Measurements from ENCODE around the gene CMKLR1.

Gene CMKLR1

GRCh38 chr12:108303703-108304102, 35.4 kb downstream of the CMKLR1 start:
- DNase-seq (ENCODE audit: low read depth), result no peak
- H3K4me3 ChIP-seq (ENCODE audit: low read depth, low read length), result no peak overlapping the region

- no peak for DNase-seq (ENCODE audit: low read depth)
- no peak overlapping the region for H3K4me3 ChIP-seq (ENCODE audit: low read depth, low read length)
These were observed 36.5 kb downstream of the CMKLR1 start for GRCh38 chr12:108302403-108303311.

DNA sequence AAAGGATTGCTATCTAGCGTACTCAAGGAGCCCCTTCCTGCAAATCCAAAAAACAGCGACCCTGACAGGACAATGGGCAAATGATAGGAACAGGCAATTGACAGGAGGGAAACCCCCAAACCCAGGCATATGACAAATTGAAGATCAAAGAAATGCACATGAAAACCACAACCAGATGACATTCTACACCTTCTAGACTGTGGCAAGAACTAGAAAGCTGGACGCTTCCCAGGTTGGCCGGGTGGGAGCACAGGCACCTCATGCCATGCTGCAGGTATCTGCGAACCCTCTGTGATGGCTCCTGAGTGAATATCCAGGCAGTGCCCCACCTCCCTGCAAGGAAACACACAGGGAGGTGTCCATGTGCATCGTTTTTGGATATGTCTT, 37.1 kb downstream of the CMKLR1 start:
- no peak for DNase-seq (ENCODE audit: low read depth)
- H3K4me3 ChIP-seq (ENCODE audit: low read depth, low read length), result no peak overlapping the region

DNA sequence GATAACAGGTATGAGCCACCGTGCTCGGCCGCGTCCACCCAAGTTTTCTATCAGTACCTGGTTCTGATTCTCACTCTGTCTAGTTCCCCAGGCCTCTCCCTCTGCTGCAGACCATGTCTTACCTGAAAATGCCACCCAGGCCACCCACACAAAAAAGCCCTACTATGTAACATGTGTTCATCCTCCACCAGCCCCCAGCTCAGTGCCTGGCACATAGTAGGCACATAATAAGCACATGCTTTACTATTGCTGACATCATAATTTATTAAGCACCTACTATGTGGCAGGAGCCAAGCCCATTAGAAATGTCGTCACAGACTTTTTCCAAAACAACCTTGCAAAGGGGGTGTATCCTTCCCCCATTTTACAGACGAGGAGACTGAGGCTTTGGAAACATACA, 37.8 kb downstream of the CMKLR1 start:
- DNase-seq (ENCODE audit: low read depth), result no peak
- no peak overlapping the region for H3K4me3 ChIP-seq (ENCODE audit: low read depth, low read length)

- no peak overlapping the region for H3K4me3 ChIP-seq (ENCODE audit: low read depth, low read length)
- no peak for DNase-seq (ENCODE audit: low read depth)
These were observed 39.0 kb downstream of the CMKLR1 start for GRCh38 chr12:108299980-108300696.

- no peak overlapping the region for H3K4me3 ChIP-seq (ENCODE audit: low read depth, low read length)
- DNase-seq (ENCODE audit: low read depth), result no peak
These were observed 39.6 kb downstream of the CMKLR1 start for GRCh38 chr12:108299516-108299915.

- no peak for DNase-seq (ENCODE audit: low read depth)
These were observed 40.3 kb downstream of the CMKLR1 start for GRCh38 chr12:108298761-108299275.

GRCh38 chr12:108297895-108298760, 41.0 kb downstream of the CMKLR1 start:
- H3K4me3 ChIP-seq (ENCODE audit: low read depth, low read length), result no peak overlapping the region
- no peak for DNase-seq (ENCODE audit: low read depth)

More at GRCh38 chr12:108298761-108299275, 40.3 kb downstream of the CMKLR1 start:
- no peak overlapping the region for H3K4me3 ChIP-seq (ENCODE audit: low read depth, low read length)

- DNase-seq (ENCODE audit: low read depth), result no peak
- H3K4me3 ChIP-seq (ENCODE audit: low read depth, low read length), result no peak overlapping the region
These were observed 41.7 kb downstream of the CMKLR1 start for GRCh38 chr12:108297424-108297823.

DNA sequence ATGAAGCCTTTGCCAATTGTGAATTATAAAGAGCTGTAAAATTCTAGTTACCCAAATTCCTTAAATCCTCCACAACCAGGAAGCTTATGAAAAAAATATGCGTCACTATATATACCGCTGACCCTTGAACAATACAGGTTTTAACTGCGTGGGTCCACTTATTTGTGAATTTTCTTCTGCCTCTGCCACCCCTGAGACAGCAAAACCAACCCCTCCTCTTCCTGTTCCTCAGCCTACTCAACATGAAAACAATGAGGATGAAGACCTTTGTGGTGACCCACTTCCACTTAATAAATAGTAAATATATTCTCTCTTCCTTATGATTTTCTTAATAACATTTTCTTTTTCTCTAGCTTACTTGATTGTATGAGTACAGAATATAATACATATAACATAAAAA, 42.2 kb downstream of the CMKLR1 start:
- no peak for DNase-seq (ENCODE audit: low read depth)
- no peak overlapping the region for H3K4me3 ChIP-seq (ENCODE audit: low read depth, low read length)

GRCh38 chr12:108295641-108296040, 43.5 kb downstream of the CMKLR1 start:
- no peak for DNase-seq (ENCODE audit: low read depth)

DNA sequence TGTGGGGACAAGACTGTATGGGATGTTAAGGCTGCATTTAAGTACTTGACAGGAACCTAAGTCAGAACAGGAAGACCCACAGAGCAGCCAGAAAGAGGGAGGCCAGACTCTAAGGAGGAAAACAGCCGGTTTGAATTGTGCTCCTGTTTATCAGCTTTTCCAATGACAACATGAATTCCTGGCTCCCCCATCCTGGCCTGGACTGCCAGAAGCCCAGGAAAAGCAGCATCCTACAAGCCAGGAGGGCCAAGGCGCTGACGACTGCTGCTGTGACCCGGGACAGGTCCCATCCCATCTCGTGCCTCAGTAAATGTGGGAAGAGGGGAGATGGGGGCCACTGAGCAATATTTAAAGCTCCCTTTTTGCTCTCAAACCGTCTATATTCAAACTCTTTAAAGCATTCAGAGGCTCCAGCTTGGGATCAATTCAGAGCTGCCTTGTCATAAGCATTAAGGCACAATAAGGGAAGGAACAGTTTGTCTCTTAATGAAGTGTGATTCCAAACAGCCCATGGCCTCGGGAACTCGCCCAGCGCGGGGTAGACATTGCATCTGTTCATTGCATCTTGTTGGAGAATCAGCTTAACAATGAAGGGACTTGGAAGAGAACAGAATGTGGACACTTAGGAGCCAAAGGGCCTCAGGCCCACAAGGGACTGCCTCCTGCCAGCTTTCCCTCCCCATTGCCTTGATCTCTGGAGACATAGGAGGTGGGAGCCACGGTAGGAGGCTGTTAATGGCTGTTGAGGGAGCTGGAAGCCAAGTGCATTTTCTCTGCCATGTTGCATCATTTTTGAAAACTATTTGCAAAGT, 49.6 kb downstream of the CMKLR1 start:
- no peak for DNase-seq (ENCODE audit: low read depth)
- H3K4me3 ChIP-seq (ENCODE audit: low read depth, low read length), result no peak overlapping the region

More at GRCh38 chr12:108295641-108296040, 43.5 kb downstream of the CMKLR1 start:
- H3K4me3 ChIP-seq (ENCODE audit: low read depth, low read length), result no peak overlapping the region

- no peak overlapping the region for H3K4me3 ChIP-seq (ENCODE audit: low read depth, low read length)
- DNase-seq (ENCODE audit: low read depth), result no peak
These were observed 51.9 kb downstream of the CMKLR1 start for GRCh38 chr12:108287227-108287626.

GRCh38 chr12:108285016-108285415, 54.1 kb downstream of the CMKLR1 start:
- no peak for DNase-seq (ENCODE audit: low read depth)

DNA sequence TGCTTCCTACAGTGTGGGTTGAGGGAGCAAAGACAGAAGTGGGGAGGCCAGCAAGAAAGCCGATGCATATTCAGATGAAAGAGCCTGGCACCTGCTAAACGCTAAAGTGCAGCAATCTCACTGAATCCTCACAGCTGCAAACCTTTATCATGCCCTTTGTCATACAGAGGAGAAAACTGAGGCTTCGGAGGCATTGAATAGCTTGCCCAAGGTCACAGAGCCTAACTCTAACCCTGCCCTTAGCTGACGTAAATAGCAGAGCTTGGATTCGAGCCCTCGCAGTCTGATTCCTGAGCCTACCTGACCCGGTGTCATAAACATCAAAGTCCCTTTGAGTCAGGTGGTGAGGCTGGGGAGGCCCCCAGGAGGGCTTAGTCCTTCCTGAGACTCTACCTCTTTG, 54.9 kb downstream of the CMKLR1 start:
- no peak for DNase-seq (ENCODE audit: low read depth)

More at GRCh38 chr12:108285016-108285415, 54.1 kb downstream of the CMKLR1 start:
- no peak overlapping the region for H3K4me3 ChIP-seq (ENCODE audit: low read depth, low read length)

DNA sequence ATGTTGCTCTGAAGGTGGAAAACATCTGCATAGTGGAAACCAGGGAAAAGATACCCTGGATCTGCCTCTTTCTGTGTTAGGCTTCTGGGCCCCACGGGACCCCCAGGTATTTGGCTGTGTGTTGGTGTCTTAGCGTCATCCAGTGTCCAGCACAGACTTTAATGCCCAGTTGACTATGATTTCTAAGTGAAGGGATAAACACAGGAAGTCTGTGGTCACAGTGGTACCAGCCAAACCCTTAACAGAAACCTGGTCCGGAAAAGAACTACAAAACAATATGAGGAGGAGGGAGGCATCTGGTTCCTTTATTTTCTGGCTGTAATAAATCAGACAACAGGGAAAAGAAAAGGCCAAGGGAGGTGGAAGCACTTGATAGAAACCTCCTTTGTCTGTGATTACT, 56.4 kb downstream of the CMKLR1 start:
- no peak for DNase-seq (ENCODE audit: low read depth)
- H3K4me3 ChIP-seq (ENCODE audit: low read depth, low read length), result no peak overlapping the region

More for the DNA sequence above, 54.9 kb downstream of the CMKLR1 start:
- H3K4me3 ChIP-seq (ENCODE audit: low read depth, low read length), result no peak overlapping the region

GRCh38 chr12:108282160-108282559, 57.0 kb downstream of the CMKLR1 start:
- DNase-seq (ENCODE audit: low read depth), result no peak
- no peak overlapping the region for H3K4me3 ChIP-seq (ENCODE audit: low read depth, low read length)

GRCh38 chr12:108277613-108278012, 61.5 kb downstream of the CMKLR1 start:
- H3K4me3 ChIP-seq (ENCODE audit: low read depth, low read length), result no peak overlapping the region
- DNase-seq (ENCODE audit: low read depth), result no peak

DNA sequence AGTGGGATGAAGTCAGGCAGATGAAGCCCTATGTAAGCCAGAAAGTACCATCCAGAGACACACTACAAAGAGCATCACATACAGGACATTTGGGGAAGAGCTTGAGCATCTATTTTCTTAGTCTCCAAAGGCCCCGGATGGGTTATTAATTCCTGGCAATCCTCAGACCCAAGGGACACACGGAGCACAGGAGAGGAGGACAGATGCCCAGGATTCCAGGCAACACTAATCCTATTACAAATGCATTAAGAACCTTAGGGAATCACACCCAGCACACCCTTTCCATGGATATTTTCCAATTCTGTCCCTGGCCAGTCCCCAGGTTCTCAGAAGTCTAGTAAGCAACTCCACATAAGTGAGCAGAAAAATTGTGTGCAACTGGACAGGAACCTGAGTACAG, 65.9 kb downstream of the CMKLR1 start:
- H3K4me3 ChIP-seq (ENCODE audit: low read depth, low read length), result no peak overlapping the region
- DNase-seq (ENCODE audit: low read depth), result no peak
